GM21360 (cell line): ENCODE measurements around the gene DENND5A.
A peak's percentile ranks its signal among the peaks of the same experiment; 100 is the strongest.

Experiments
- ATAC-seq: cut with Tn5 transposase; IDR thresholded peaks from one replicate; pipeline ENCODE4 v1.9.1; 2021; ENCODE audit warnings: mild to moderate bottlenecking, moderate library complexity; ENCODE audit not compliant: unreplicated experiment

Gene DENND5A

DNA sequence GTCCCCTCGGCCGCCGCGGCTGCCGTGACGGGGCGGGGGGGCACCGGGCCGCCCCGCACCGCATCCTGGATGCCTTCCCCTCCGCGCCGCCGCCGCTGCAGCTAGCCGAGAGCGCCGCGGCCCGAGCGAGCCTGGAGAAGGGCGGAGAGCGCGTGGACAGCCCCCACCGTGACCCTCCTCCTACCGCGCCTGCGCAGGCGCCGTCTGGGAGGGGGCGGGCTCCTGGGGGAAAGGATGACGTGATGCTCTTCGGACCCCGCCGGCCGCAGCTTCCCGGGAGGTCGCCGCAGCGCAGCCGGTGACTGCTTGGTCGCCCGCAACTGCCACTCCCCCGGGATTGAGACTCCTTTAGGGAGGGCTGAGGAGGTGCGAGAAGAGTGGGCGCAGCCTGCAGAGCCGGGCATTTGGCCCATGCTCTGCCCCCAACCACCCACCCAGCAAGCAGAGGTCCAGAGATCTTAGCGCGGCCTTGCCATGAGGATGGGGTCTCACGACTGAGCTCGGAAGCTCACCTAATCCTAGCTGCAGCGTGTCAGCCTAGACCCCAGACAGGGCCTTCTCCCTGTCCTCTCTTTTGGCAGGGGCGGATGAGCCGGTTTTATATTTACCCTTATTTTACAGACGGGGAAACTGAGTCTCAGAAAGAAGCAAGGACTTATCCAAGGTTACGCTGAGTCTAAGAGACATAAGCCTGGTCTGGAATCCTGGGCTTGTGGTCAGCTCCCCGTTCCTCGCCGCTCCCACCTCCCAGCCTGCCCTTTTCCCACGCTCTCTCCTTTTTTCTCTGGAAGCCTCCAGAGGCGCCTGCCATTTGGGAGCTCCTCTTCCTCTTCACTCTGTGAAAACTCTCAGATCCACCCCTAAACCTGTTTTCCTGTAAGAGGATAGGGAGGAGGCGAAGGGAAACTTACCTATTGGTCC is at the start of gene DENND5A:
Gene DENND5A, minus strand, starts transcription at position 140 of the 921 bp plus-strand sequence. CDS start 281 bp downstream, outside the sequence.
- peak; percentile 47 for ATAC-seq

DNA sequence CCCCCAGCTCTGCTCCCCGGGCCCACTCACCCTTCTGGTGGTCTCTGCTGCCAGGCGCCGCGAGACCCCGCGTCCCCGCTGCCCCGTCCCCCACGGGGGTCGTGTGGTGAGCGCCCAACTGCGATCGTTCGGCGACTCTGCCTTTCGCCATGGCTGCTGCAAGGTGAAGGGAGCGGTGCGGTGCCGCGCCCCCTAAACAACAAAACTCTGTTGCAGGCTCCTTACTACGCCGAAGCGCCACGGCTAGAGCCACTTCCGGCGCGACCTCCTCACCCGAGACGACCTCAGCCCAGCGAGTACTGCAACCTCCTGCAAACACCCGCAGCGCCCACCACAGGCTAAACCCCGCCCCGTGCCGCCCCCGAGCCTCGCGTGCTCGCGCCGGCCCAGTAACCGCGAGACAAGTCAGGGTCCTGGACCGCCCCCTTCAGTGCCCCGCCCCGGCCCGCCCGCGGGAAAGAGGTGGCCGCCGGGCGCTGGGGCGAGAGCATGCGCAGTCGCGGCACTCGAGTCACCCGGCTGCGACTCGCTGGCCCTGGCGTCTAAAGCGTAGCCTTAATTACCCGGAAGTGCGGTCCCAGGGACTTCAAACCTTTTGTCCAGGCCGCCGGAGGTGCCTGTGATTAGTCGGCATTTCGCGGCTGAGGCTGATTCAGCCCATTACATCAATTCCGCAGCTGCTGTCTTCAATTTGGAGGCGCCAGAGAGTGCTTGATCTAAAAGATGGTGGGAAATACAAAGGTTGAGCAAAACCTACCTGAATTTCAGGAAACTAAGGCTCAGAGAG is 49.3 kb upstream of the DENND5A start, which contains the start of gene TMEM41B:
Gene TMEM41B, minus strand, starts transcription at position 303 of the 787 bp plus-strand sequence. Its CDS starts 152 bp downstream, at position 151.
- peak; percentile 97 for ATAC-seq

- peak; percentile 11 for ATAC-seq
Measured at GRCh38 chr11:9313648-9314290, 48.6 kb upstream of the DENND5A start.

DNA sequence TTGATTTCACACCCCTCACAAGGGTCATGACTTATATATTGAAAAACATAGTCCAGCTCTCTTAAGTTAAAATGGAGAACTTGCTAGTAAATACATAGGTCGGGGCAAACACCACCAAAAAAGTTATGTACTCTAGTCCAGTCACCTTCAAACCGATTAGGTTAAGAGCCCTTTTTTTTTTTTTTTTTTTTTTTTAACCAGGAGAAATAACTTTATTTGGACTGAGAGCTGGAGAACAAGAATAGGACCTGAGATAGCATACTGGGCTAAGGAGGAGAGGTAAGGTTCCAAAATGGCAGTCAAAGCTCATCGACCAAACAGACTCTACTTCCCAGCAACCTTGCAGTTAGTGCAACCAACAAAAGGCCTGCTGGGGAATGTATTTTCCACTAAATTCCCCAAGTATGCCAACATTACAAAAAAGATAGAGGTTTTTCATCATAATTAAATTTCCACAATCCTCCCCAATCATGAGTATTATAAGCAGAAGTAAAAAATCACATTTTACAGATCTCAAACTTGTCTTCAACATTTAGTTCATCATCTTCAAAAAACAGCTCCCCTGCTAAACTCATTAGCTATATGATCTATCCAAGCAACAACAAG is 45.4 kb upstream of the DENND5A start:
- ATAC-seq: no peak

GRCh38 chr11:9304178-9304577 is 39.0 kb upstream of the DENND5A start:
- ATAC-seq: no peak

DNA sequence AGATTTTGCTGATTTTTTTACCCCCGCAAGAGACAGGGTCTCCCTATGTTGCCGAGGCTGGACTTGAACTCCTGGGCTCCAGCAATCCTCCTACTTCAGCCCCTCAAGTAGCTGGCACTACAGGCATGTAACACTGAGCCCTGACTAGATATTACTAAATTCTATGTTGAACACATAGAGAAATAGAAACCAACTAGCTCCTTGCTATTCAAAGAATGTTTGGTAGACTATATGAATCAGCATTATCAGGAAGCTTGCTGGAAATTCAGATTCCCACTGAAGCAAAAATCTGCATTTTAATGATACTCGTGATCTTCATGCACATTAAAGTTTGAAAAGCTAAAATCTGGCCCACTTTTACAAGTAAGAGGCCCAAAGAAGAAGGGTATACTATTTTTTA is 37.3 kb upstream of the DENND5A start:
- no peak for ATAC-seq

GRCh38 chr11:9301720-9302119 is 36.6 kb upstream of the DENND5A start:
- ATAC-seq: no peak

GRCh38 chr11:9293646-9294045 is 28.5 kb upstream of the DENND5A start:
- no peak for ATAC-seq

DNA sequence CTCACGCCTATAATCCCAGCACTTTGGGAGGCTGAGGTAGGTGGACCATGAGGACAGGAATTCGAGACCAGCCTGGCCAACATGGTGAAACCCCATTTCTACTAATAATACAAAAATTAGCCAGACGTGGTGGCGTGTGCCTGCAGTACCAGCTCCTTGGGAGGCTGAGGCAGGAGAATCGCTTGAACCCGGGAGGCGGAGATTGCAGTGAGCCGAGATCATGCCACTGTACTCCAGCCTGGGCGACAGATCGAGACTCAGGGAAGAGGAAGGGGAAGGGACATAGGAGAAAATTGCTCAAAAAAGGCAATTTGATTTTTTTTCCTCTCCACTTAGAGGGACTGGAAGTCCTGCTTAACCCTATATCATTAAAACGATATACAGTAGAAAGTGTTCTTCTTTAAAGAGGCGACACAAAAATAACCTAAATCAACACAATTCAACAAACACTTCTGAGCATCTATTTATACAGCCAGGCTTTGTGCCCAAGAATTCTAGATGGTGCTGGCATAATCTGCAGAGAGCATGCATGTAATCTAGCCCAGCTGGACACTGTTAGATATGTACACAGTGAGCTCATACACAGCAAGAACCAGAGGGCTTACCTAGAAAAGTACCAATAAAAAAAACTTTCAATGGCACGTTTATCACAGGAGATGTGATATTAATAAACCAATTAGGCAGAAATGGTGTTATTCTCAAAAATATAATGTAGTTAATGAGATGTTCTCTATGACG is 20.9 kb upstream of the DENND5A start:
- ATAC-seq: no peak

GRCh38 chr11:9280655-9281301 is 15.6 kb upstream of the DENND5A start:
- peak; percentile 89 for ATAC-seq

- ATAC-seq: no peak
Measured at GRCh38 chr11:9277176-9277575, 12.0 kb upstream of the DENND5A start.

DNA sequence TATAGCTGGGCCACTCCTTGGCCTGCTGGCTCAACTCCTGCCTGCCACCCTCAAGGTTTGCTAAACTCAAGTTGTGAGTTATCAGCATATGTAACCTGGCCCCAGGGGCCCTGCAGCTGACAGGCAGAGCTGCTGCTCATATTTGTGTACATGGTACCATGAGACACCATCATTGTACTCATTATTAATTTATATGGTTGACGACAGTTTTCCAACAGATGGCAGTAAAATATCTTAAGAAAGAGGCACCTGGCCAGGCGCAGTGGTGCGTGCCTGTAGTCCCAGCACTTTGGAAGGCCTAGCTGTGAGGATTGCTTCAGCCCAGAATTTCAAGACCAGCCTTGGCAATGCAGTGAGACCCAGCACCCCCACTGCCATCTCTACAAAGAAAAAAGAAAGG is 11.4 kb upstream of the DENND5A start:
- ATAC-seq: no peak

DNA sequence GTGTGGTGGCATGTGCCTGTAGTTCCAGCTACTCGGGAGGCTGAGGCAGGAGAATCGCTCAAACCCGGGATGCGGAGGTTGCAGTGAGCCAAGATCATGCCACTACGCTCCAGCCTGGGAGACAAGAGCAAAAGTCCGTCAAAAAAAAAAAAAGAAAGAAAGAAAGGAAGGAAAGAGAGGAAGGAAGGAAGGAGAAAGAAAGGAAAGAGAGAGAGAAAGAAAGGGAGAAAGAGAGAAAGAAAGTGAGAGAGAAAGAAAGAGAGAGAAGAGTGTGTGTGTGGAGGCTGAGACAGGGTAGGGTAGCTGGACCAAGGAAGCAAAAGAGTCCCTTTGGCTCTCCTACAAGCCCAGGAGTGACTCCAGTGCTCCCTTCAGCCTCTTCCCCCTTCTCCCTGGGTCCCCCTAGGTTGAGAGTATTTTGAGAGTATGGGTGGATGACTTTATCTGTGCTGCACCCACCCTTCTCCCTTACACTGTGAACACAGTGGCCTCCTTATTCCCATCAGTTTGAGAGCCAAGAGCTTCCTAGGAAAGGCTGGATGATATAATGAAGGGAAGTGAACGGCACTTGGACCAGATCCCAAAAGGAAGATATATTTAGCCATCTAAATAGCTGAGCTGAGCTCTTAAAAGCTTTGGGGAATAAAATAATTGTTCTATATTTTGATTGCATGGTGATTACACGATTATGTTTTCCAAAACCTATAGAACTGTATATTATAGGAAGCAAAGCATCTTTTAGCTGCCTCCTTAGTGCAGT is 9.5 kb upstream of the DENND5A start:
- no peak for ATAC-seq

DNA sequence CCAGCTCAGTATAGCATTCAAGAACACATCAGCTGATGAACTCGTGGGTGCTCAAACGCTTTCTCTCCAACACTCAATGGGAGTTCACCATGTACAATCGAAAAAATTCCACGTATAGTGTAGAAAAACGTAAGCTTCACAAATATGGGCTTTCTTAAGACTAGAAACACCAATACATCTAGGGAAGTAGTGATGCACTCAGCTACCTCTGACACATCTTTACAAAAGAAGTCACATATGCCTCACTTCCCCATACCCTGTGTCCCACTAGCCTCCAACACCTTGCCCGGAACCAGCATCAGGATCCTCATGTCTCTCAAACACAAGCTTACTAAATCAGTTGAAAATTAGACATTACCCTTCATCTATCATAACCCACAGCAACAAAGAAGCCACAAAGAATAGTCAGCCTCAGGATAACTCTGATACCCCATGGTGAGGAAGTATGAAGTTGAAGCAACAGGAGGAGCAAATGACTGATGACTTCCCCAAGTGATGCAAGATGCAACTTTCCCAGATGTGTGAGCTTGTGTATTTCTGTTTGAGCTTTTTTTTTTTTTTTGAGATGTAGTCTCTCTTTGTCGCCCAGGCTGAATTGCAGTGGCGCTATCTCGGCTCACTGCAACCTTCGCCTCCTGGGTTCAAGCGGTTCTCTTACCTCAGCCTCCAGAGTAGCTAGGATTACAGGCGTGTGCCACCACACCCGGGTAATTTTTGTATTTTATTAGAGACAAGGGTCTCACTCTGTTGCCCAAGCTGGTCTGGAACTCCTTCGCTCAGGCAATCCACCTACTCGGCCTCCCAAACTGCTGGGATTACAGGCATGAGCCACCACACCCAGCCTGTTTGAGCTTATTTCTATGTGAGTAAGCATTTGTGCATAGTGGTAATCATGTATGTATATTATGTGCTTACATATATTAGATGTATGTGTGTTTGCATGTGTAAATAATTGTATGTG is 8.5 kb upstream of the DENND5A start:
- no peak for ATAC-seq

DNA sequence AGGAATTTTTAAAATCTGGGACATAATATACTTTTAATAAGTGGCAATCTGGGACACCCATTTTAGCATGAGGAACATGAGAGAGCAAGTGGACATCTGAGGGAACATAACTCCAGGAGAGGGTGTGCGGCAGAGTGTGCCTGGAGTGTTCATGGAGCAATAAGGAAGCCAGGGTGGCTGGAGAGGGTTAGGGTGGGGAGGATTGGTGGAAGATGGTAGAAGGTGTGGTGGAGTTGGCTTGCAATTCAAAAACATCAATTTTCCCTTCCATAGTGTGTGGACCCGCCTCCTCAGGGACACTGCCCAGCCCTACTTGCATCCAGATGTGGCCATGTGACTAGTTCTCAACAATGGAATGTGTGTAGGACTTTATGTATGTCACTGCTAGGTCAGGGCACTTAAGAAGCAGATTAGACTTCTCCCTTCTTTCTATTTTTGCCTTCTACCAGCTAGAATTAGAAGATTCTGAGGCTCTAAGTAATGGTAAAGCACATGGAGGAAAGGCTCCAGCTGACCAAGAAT is 4.4 kb upstream of the DENND5A start:
- no peak for ATAC-seq

DNA sequence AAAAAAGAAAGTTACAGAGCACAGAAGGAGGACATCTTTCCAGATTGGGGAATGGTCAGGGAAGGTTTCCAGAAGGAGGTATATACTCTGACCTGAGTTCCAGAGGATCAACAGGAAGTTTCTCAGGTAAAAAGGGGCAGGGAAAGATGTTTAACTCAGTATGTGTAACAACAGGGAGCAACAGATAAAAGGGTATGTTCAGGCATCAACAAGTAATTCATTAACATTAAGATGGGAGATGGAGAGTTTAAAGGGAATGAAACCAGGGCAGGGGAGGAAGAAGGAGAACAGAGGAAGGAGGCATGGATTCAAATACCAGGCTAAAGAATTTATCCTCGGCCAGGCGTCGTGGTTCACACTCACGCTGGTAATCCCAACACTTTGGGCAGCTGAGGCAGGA is 2.5 kb upstream of the DENND5A start:
- ATAC-seq: no peak

- no peak for ATAC-seq
Measured at GRCh38 chr11:9266926-9267325, 1.8 kb upstream of the DENND5A start.
